LNCaP clone FGC (cell line): ENCODE results near the gene CYP21A2.
A peak's percentile ranks its signal among the peaks of the same experiment; 100 is the strongest.

ENCODE experiments used
- DNase-seq: peaks from one replicate; pipeline ENCODE4 v3.0.0-alpha.2; 2011; ENCODE audit warnings: low read depth
- H3K4me3 ChIP-seq: 2 replicates; pipeline ENCODE4 v1.5.1; 2011; ENCODE audit warnings: mild to moderate bottlenecking, low read depth, low read length, control low read depth
- CTCF ChIP-seq: IDR thresholded peaks from 2 replicates; pipeline ENCODE4 v1.5.1; 2012; ENCODE audit warnings: mild to moderate bottlenecking; ENCODE audit not compliant: control insufficient read depth, insufficient read depth; ENCODE audit errors: extremely low read depth

The CYP21A2 gene

GRCh38 chr6:32086661-32087573, 48.7 kb downstream of the CYP21A2 start:
- no peak for DNase-seq
- H3K4me3 ChIP-seq, result no peak overlapping the region
- no peak for TF ChIP-seq CTCF

- peak; percentile 50 for DNase-seq
- TF ChIP-seq CTCF, result peak; percentile 86
- H3K4me3 ChIP-seq, result no peak overlapping the region
These were observed 49.6 kb downstream of the CYP21A2 start for GRCh38 chr6:32087574-32088486.

GRCh38 chr6:32088487-32089049, 50.4 kb downstream of the CYP21A2 start:
- no peak overlapping the region for H3K4me3 ChIP-seq
- DNase-seq, result no peak
- TF ChIP-seq CTCF, result no peak

- DNase-seq, result no peak
- H3K4me3 ChIP-seq, result no peak overlapping the region
- no peak for TF ChIP-seq CTCF
These were observed 51.0 kb downstream of the CYP21A2 start for GRCh38 chr6:32089082-32089828.
